SH-SY5Y (cell line): Measurements from ENCODE around the gene CD177.

Source experiments
- GATA2 ChIP-seq: IDR thresholded peaks from 2 replicates; pipeline ENCODE4 v1.6.1; 2011; ENCODE audit warnings: mild to moderate bottlenecking, low read depth, low read length
- GATA3 ChIP-seq: IDR thresholded peaks from 2 replicates; pipeline ENCODE4 v1.6.1; 2011; ENCODE audit warnings: low read depth, mild to moderate bottlenecking, low read length, moderate library complexity

- TF ChIP-seq GATA2 (no peak), GATA3 (no peak)
Observed at GRCh38 chr19:43380008-43380407, 26.5 kb downstream of the CD177 start.
